Astrocyte (in vitro differentiated cells and primary cell): ENCODE results near the gene CCDC116. TPM values are rescaled to one million over a fixed set of nuclear protein-coding genes. Genes with fewer than 3 reads are reported as not detected.

Source experiments
- DNase-seq: peaks from one replicate; pipeline ENCODE4 v3.0.0-alpha.2; 2010; ENCODE audit warnings: low read depth
- FAIRE-seq: peaks from 2 replicates; lab custom pipeline; 2011; peaks lifted over from hg19 to GRCh38; lab: Jason Lieb, UNC
- H2AFZ ChIP-seq: 2 replicates; pipeline ENCODE4 v1.6.0; 2012; ENCODE audit warnings: low read depth, low read length, inconsistent platforms
- H3K27ac ChIP-seq: 2 replicates; pipeline ENCODE4 v1.5.1; 2011; ENCODE audit warnings: low read depth, low read length, inconsistent platforms
- H3K27me3 ChIP-seq: 2 replicates; pipeline ENCODE4 v1.6.0; 2011; ENCODE audit warnings: low read length, inconsistent platforms; ENCODE audit not compliant: insufficient read depth
- H3K36me3 ChIP-seq: 2 replicates; pipeline ENCODE4 v1.5.1; 2011; ENCODE audit warnings: low read length, inconsistent platforms; ENCODE audit not compliant: insufficient read depth
- H3K4me1 ChIP-seq: 2 replicates; pipeline ENCODE4 v1.5.1; 2011; ENCODE audit warnings: low read length, inconsistent platforms; ENCODE audit not compliant: insufficient read depth
- H3K4me2 ChIP-seq: 2 replicates; pipeline ENCODE4 v1.6.0; 2012; ENCODE audit warnings: low read length, inconsistent platforms
- H3K4me3 ChIP-seq: 2 replicates; pipeline ENCODE4 v1.5.1; 2011; ENCODE audit warnings: low read depth, mild to moderate bottlenecking, low read length, inconsistent platforms; ENCODE audit not compliant: insufficient read depth
- H3K79me2 ChIP-seq: 2 replicates; pipeline ENCODE4 v1.6.0; 2012; ENCODE audit warnings: mild to moderate bottlenecking, low read length, inconsistent platforms; ENCODE audit not compliant: insufficient read depth
- H3K9ac ChIP-seq: 2 replicates; pipeline ENCODE4 v1.6.0; 2012; ENCODE audit warnings: mild to moderate bottlenecking, low read length, inconsistent platforms
- H3K9me3 ChIP-seq: 2 replicates; pipeline ENCODE4 v1.5.1; 2012; ENCODE audit warnings: low read depth, mild to moderate bottlenecking, low read length, inconsistent platforms; ENCODE audit not compliant: insufficient read depth
- H4K20me1 ChIP-seq: 2 replicates; pipeline ENCODE4 v1.6.0; 2012; ENCODE audit warnings: low read length, inconsistent platforms; ENCODE audit not compliant: insufficient read depth
- H3K27ac Mint-ChIP-seq: one replicate; pipeline ENCODE4 v1.8.0; 2021; ENCODE audit warnings: mild to moderate bottlenecking, mixed read lengths; ENCODE audit not compliant: unreplicated experiment
- H3K27me3 Mint-ChIP-seq: one replicate; pipeline ENCODE4 v1.8.0; 2021; ENCODE audit warnings: low read depth, mixed read lengths; ENCODE audit not compliant: unreplicated experiment
- H3K36me3 Mint-ChIP-seq: one replicate; pipeline ENCODE4 v1.8.0; 2021; ENCODE audit warnings: low read depth, mixed read lengths; ENCODE audit not compliant: unreplicated experiment
- H3K4me1 Mint-ChIP-seq: one replicate; pipeline ENCODE4 v1.8.0; 2021; ENCODE audit warnings: low read depth, mixed read lengths; ENCODE audit not compliant: unreplicated experiment
- H3K4me3 Mint-ChIP-seq: one replicate; pipeline ENCODE4 v1.8.0; 2021; ENCODE audit warnings: mild to moderate bottlenecking, moderate library complexity, mixed read lengths; ENCODE audit not compliant: unreplicated experiment
- H3K9me3 Mint-ChIP-seq: one replicate; pipeline ENCODE4 v1.8.0; 2021; ENCODE audit warnings: mild to moderate bottlenecking, mixed read lengths; ENCODE audit not compliant: unreplicated experiment
- CTCF ChIP-seq: IDR thresholded peaks from 2 replicates; pipeline ENCODE4 v1.5.1; 2011; ENCODE audit warnings: low read depth, mild to moderate bottlenecking, inconsistent platforms, low read length, moderate library complexity; ENCODE audit not compliant: insufficient read depth
- EZH2 ChIP-seq: IDR thresholded peaks from 2 replicates; pipeline ENCODE4 v1.6.1; 2012; ENCODE audit warnings: mild to moderate bottlenecking, low read length, inconsistent platforms; ENCODE audit not compliant: insufficient read depth
- total RNA-seq: library from RNA; stranded (reverse); gene quantifications from 2 replicates; pipeline ENCODE4 v1.2.1, GENCODE V29; 2021

CCDC116 gene
- total RNA-seq, 1 donor from 2014 or later: 0.11 TPM

- Histone ChIP-seq H3K36me3 (peaks cover 4% of the 10 kb centered on the region), H3K4me3 (no peak overlapping the region), H3K4me1 (peaks cover 8% of the 10 kb centered on the region), H3K9ac (no peak overlapping the region), H3K27me3 (no peaks in the 10 kb centered on the region), H3K79me2 (peaks cover 91% of the 10 kb centered on the region), H3K4me2 (no peak overlapping the region), H2AFZ (no peak overlapping the region), H3K27ac (no peak overlapping the region), H4K20me1 (peaks cover 95% of the 10 kb centered on the region), H3K9me3 (no peaks in the 10 kb centered on the region)
- no peaks in the 10 kb centered on the region for H3K27me3 Mint-ChIP-seq
- peaks cover 23% of the 10 kb centered on the region for H3K36me3 Mint-ChIP-seq
- peaks cover 37% of the 10 kb centered on the region for H3K4me1 Mint-ChIP-seq
- TF ChIP-seq EZH2: no peak
- TF ChIP-seq CTCF: no peak
- H3K9me3 Mint-ChIP-seq: no peaks in the 10 kb centered on the region
- FAIRE-seq (no peak), DNase-seq (no peak)
- H3K4me3 Mint-ChIP-seq: no peak overlapping the region
- H3K27ac Mint-ChIP-seq: no peak overlapping the region
Observed at GRCh38 chr22:21623648-21623970, 9.0 kb upstream of the CCDC116 start.

GRCh38 chr22:21624120-21624879 is 8.3 kb upstream of the CCDC116 start:
- no peaks in the 10 kb centered on the region for H3K27me3 Mint-ChIP-seq
- H3K4me3 ChIP-seq: no peak overlapping the region
- peaks cover 19% of the 10 kb centered on the region for H3K36me3 Mint-ChIP-seq
- no peak overlapping the region for H3K27ac ChIP-seq
- H3K4me1 ChIP-seq: peaks cover 13% of the 10 kb centered on the region
- H3K27me3 ChIP-seq: no peaks in the 10 kb centered on the region
- peaks cover 90% of the 10 kb centered on the region for H3K79me2 ChIP-seq
- peak; percentile 51 for TF ChIP-seq CTCF
- no peak for TF ChIP-seq EZH2
- H3K9me3 ChIP-seq: no peaks in the 10 kb centered on the region
- H4K20me1 ChIP-seq: peaks cover 88% of the 10 kb centered on the region
- H3K27ac Mint-ChIP-seq: peak overlapping the region; percentile 77
- no peak for DNase-seq
- FAIRE-seq: no peak
- peaks cover 35% of the 10 kb centered on the region for H3K4me1 Mint-ChIP-seq
- peak overlapping the region; percentile 31 for H3K4me3 Mint-ChIP-seq
- no peak overlapping the region for H2AFZ ChIP-seq
- no peak overlapping the region for H3K9ac ChIP-seq
- no peaks in the 10 kb centered on the region for H3K9me3 Mint-ChIP-seq
- no peak overlapping the region for H3K4me2 ChIP-seq
- H3K36me3 ChIP-seq: peaks cover 4% of the 10 kb centered on the region
